Measurements from ENCODE around the gene SLC25A42. TPM values are rescaled to one million over a fixed set of nuclear protein-coding genes. Genes with fewer than 3 reads are reported as not detected.

Gene SLC25A42
- total and polyA plus RNA-seq, 2 donors (not counting 1 experiment from before 2014, with no cell fraction given): 36.5 to 83.9 TPM

DNA sequence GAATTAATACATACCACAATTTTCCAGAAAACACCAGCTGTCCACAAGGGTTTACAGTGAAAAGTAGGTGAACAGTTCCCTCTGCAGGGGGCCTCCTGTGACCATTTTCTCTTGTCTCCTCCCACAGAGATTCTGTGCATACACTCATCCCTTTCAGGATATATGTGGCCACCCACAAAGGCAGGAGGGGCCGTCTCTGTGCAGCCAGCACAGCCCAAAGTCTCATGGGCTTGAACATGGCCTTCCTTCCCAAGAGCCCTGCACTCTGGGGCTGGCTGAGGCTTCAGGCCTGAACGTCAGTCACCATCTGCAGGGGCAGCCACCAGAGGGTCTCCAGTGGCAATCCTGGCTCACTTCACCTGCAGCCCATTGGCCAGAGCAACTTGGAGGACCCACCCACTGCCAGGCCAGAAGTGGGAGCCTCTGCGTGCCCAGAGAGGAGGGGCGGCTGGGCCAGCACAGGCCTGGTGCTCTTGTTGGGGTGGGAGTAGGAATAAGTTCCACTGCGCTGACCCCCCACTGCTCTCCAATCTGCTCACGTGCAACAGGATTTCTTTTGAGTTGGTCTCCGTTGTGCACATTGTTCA lies 49.3 kb downstream of the SLC25A42 start:
- H3K4me1 ChIP-seq (ENCODE audit: control insufficient read depth in 2 of 2, insufficient read depth in 2 of 2, low read length in 2 of 2): peaks cover 0 to 15% of the 10 kb centered on the region in 2 donors
- H3K9me3 ChIP-seq (ENCODE audit: control extremely low read depth in 1 of 3, control insufficient read depth in 2 of 3, insufficient read depth in 1 of 3, low read length in 2 of 3): no peaks in the 10 kb centered on the region
- H3K4me3 ChIP-seq (ENCODE audit: control extremely low read depth in 1 of 5, extremely low read depth in 1 of 5, insufficient read depth in 1 of 5, low read depth in 2 of 5, low read length in 4 of 5): no peak overlapping the region
- CTCF ChIA-PET: interaction anchor here (0.6 to 1.7 kb wide), 2 partner anchors 62 to 64 kb away, joined by 3 to 6 read pairs; no protein-coding TSS in a partner anchor
- H3K27ac Mint-ChIP-seq: no peak overlapping the region
- no peak for ATAC-seq (ENCODE audit: low read depth)
- POLR2A ChIA-PET: no interaction called here
- no peaks in the 10 kb centered on the region for H3K79me2 ChIP-seq (ENCODE audit: control insufficient read depth, insufficient read depth, low read length)
- no peak overlapping the region for H2AFZ ChIP-seq (ENCODE audit: insufficient read depth, low read depth, low read length, poor library complexity, severe bottlenecking)
- no peaks in the 10 kb centered on the region for H3K27me3 Mint-ChIP-seq
- TF ChIP-seq, protein P1, sequence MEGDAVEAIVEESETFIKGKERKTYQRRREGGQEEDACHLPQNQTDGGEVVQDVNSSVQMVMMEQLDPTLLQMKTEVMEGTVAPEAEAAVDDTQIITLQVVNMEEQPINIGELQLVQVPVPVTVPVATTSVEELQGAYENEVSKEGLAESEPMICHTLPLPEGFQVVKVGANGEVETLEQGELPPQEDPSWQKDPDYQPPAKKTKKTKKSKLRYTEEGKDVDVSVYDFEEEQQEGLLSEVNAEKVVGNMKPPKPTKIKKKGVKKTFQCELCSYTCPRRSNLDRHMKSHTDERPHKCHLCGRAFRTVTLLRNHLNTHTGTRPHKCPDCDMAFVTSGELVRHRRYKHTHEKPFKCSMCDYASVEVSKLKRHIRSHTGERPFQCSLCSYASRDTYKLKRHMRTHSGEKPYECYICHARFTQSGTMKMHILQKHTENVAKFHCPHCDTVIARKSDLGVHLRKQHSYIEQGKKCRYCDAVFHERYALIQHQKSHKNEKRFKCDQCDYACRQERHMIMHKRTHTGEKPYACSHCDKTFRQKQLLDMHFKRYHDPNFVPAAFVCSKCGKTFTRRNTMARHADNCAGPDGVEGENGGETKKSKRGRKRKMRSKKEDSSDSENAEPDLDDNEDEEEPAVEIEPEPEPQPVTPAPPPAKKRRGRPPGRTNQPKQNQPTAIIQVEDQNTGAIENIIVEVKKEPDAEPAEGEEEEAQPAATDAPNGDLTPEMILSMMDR (IDR thresholded peaks at IDR 0.05): no peak
- TF ChIP-seq EZH2 (IDR thresholded peaks at IDR 0.05; ENCODE audit: borderline replicate concordance, insufficient read depth, low read depth, low read length, poor library complexity, severe bottlenecking): no peak
- H3K4me1 Mint-ChIP-seq: peaks cover 19% of the 10 kb centered on the region
- H3K27me3 ChIP-seq (replicated peaks in 1 of 4; ENCODE audit: control extremely low read depth in 1 of 4, control insufficient read depth in 3 of 4, insufficient read depth in 4 of 4, low read length in 3 of 4): no peaks in the 10 kb centered on the region
- H4K20me1 ChIP-seq (ENCODE audit: control insufficient read depth, insufficient read depth, low read length, poor library complexity, severe bottlenecking): no peaks in the 10 kb centered on the region
- H3K9ac ChIP-seq (ENCODE audit: low read length): no peak overlapping the region
- no peaks in the 10 kb centered on the region for H3K9me3 Mint-ChIP-seq (ENCODE audit: insufficient read depth)
- intact Hi-C loops (cut with micrococcal nuclease): no loop called here
- 66% methylated on average over 6 of the region's 7 CpGs for WGBS (ENCODE audit: insufficient coverage)
- no peak for DNase-seq
- H3K4me3 Mint-ChIP-seq: no peak overlapping the region
- H3K4me2 ChIP-seq (replicated peaks; ENCODE audit: low read depth, low read length, poor library complexity, severe bottlenecking): no peak overlapping the region
- H3K36me3 ChIP-seq (replicated peaks in 1 of 2; ENCODE audit: control extremely low read depth in 1 of 2, control insufficient read depth in 1 of 2, extremely low read depth in 1 of 2, insufficient read depth in 2 of 2, low read length in 1 of 2): peaks cover 0 to 7% of the 10 kb centered on the region in 2 experiments
- H3K27ac ChIP-seq (ENCODE audit: low read length in 2 of 2): no peak overlapping the region

DNA sequence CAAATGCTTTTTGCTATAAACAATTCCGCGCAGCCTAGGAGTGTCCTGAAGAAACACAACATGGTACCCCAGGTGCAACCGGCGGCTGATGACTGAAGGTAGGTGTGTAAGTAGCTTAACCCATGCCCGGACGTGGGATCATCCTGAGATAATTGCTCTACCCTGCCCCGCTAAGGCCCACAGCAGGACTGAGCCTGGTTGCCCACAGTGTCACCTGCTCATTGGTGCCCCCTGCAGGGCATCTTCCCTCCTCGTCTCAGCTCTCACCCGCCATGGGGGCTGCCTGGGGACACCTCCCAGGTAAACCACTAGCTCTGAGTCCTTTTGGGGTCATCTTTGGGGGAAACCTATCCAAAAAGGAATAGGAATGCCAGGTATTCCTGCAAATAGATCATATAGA lies 52.2 kb downstream of the SLC25A42 start:
- Mint-ChIP-seq H3K27ac (no peak overlapping the region), H3K4me3 (no peak overlapping the region), H3K9me3 (ENCODE audit: insufficient read depth) (no peaks in the 10 kb centered on the region), H3K4me1 (peaks cover 12% of the 10 kb centered on the region), H3K27me3 (no peaks in the 10 kb centered on the region)
- ATAC-seq (ENCODE audit: low read depth) (peak; percentile 45), DNase-seq (peak; percentile 55)
- Histone ChIP-seq H3K27ac (ENCODE audit: low read length in 2 of 2) (no peak overlapping the region), H2AFZ (ENCODE audit: insufficient read depth, low read depth, low read length, poor library complexity, severe bottlenecking) (no peak overlapping the region), H4K20me1 (ENCODE audit: control insufficient read depth, insufficient read depth, low read length, poor library complexity, severe bottlenecking) (no peaks in the 10 kb centered on the region), H3K4me3 (ENCODE audit: control extremely low read depth in 1 of 5, extremely low read depth in 1 of 5, insufficient read depth in 1 of 5, low read depth in 2 of 5, low read length in 4 of 5) (no peak overlapping the region), H3K4me1 (ENCODE audit: control insufficient read depth in 2 of 2, insufficient read depth in 2 of 2, low read length in 2 of 2) (peaks cover 0 to 7% of the 10 kb centered on the region in 2 donors), H3K9ac (ENCODE audit: low read length) (no peak overlapping the region), H3K9me3 (ENCODE audit: control extremely low read depth in 1 of 3, control insufficient read depth in 2 of 3, insufficient read depth in 1 of 3, low read length in 2 of 3) (no peaks in the 10 kb centered on the region), H3K79me2 (ENCODE audit: control insufficient read depth, insufficient read depth, low read length) (no peaks in the 10 kb centered on the region), H3K4me2 (replicated peaks; ENCODE audit: low read depth, low read length, poor library complexity, severe bottlenecking) (no peak overlapping the region), H3K36me3 (replicated peaks in 1 of 2; ENCODE audit: control extremely low read depth in 1 of 2, control insufficient read depth in 1 of 2, extremely low read depth in 1 of 2, insufficient read depth in 2 of 2, low read length in 1 of 2) (peaks cover 0 to 8% of the 10 kb centered on the region in 2 experiments), H3K27me3 (replicated peaks in 1 of 4; ENCODE audit: control extremely low read depth in 1 of 4, control insufficient read depth in 3 of 4, insufficient read depth in 4 of 4, low read length in 3 of 4) (no peaks in the 10 kb centered on the region)
- ChIA-PET CTCF (interaction anchor here (0.5 to 2.2 kb wide), 15 partner anchors 9 to 85 kb away, joined by 3 to 27 read pairs (median 4); partner anchors contain the start of gene SLC25A42), POLR2A (interaction anchor here (0.7 kb wide), 1 partner anchor 51 kb away, joined by 5 read pairs; no protein-coding TSS in a partner anchor)
- 92% methylated on average over 6 of the region's 9 CpGs for WGBS (ENCODE audit: insufficient coverage)
- TF ChIP-seq EZH2 (IDR thresholded peaks at IDR 0.05; ENCODE audit: borderline replicate concordance, insufficient read depth, low read depth, low read length, poor library complexity, severe bottlenecking): no peak
- TF ChIP-seq, protein P1 (IDR thresholded peaks at IDR 0.05): peak; percentile 53
- intact Hi-C loops (cut with micrococcal nuclease): loop anchor here (1.0 kb wide), 2 partner anchors 22 to 63 kb away; partner anchors contain the start of gene TMEM161A
